Measurements from ENCODE around the gene NTHL1.

NTHL1 gene

GRCh38 chr16:2004795-2005517, 42.7 kb downstream of the NTHL1 start:
- peaks cover 24% of the 10 kb centered on the region for H3K4me1 ChIP-seq (ENCODE audit: control insufficient read depth, insufficient read depth, low read length, unreplicated experiment)
- H3K36me3 ChIP-seq (ENCODE audit: insufficient read depth, low read length): peaks cover 15% of the 10 kb centered on the region; the same call in 1 of the 2 replicates

GRCh38 chr16:2003827-2004641, 43.6 kb downstream of the NTHL1 start:
- Histone ChIP-seq H3K36me3 (ENCODE audit: insufficient read depth, low read length) (peaks cover 15% of the 10 kb centered on the region; the same call in 1 of the 2 replicates), H3K4me3 (ENCODE audit: low read depth, low read length) (no peak overlapping the region), H3K27me3 (ENCODE audit: insufficient read depth, low read length) (no peaks in the 10 kb centered on the region), H2AFZ (ENCODE audit: low read length, unreplicated experiment) (no peak overlapping the region), H3K27ac (ENCODE audit: low read depth, low read length) (no peak overlapping the region), H3K4me1 (ENCODE audit: control insufficient read depth, insufficient read depth, low read length, unreplicated experiment) (peaks cover 24% of the 10 kb centered on the region), H3K79me2 (ENCODE audit: control insufficient read depth, insufficient read depth, low read length, unreplicated experiment) (peaks cover 61% of the 10 kb centered on the region)

More at GRCh38 chr16:2004795-2005517, 42.7 kb downstream of the NTHL1 start:
- H3K4me3 ChIP-seq (ENCODE audit: low read depth, low read length): no peak overlapping the region
- no peak overlapping the region for H3K27ac ChIP-seq (ENCODE audit: low read depth, low read length)
- peaks cover 65% of the 10 kb centered on the region for H3K79me2 ChIP-seq (ENCODE audit: control insufficient read depth, insufficient read depth, low read length, unreplicated experiment)
- H2AFZ ChIP-seq (ENCODE audit: low read length, unreplicated experiment): no peak overlapping the region
- no peaks in the 10 kb centered on the region for H3K27me3 ChIP-seq (ENCODE audit: insufficient read depth, low read length)

DNA sequence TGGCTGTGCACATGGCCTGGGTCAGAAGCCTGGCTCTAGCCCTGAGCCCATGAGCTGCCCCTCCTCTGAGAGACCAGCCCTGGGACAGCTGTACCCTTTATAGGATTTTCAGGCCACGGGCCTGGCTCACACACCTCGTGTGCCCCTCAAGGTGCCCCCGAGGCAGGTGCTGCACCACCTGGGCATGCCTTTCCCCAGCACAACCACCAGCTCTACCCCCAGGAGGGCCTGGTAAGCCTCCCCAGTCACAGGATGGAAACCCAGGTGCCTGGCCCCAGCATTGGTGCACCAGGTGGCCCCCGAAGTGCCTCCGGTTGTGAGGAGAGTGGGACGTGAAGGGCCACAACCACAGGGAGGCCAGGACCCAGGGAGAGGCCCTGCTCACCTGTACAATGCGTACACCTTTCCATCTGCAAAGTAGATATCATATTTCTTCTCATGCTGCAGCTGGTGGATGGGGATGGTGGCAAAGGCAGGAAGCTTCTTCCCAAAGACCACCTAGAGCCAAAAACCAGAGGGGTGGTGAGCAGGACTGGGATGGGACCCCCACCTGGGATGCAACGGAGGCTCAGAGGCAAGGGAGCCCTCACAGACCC, 44.3 kb downstream of the NTHL1 start:
- Histone ChIP-seq H3K36me3 (ENCODE audit: insufficient read depth, low read length) (peaks cover 15% of the 10 kb centered on the region; the same call in 1 of the 2 replicates), H3K79me2 (ENCODE audit: control insufficient read depth, insufficient read depth, low read length, unreplicated experiment) (peaks cover 54% of the 10 kb centered on the region), H3K4me3 (ENCODE audit: low read depth, low read length) (no peak overlapping the region), H3K27ac (ENCODE audit: low read depth, low read length) (no peak overlapping the region), H2AFZ (ENCODE audit: low read length, unreplicated experiment) (no peak overlapping the region), H3K4me1 (ENCODE audit: control insufficient read depth, insufficient read depth, low read length, unreplicated experiment) (peaks cover 23% of the 10 kb centered on the region), H3K27me3 (ENCODE audit: insufficient read depth, low read length) (no peaks in the 10 kb centered on the region)

- Histone ChIP-seq H3K27ac (ENCODE audit: low read depth, low read length) (no peak overlapping the region), H3K4me1 (ENCODE audit: control insufficient read depth, insufficient read depth, low read length, unreplicated experiment) (peaks cover 24% of the 10 kb centered on the region), H3K36me3 (ENCODE audit: insufficient read depth, low read length) (peaks cover 15% of the 10 kb centered on the region; the same call in 1 of the 2 replicates), H3K79me2 (ENCODE audit: control insufficient read depth, insufficient read depth, low read length, unreplicated experiment) (peaks cover 46% of the 10 kb centered on the region), H3K27me3 (ENCODE audit: insufficient read depth, low read length) (no peaks in the 10 kb centered on the region), H2AFZ (ENCODE audit: low read length, unreplicated experiment) (no peak overlapping the region), H3K4me3 (ENCODE audit: low read depth, low read length) (no peak overlapping the region)
Measured at GRCh38 chr16:2002406-2003230, 45.0 kb downstream of the NTHL1 start.

- H3K79me2 ChIP-seq (ENCODE audit: control insufficient read depth, insufficient read depth, low read length, unreplicated experiment): peaks cover 37% of the 10 kb centered on the region
- H3K27ac ChIP-seq (ENCODE audit: low read depth, low read length): no peak overlapping the region
- H3K27me3 ChIP-seq (ENCODE audit: insufficient read depth, low read length): no peaks in the 10 kb centered on the region
- no peak overlapping the region for H3K4me3 ChIP-seq (ENCODE audit: low read depth, low read length)
- peaks cover 15% of the 10 kb centered on the region; the same call in 1 of the 2 replicates for H3K36me3 ChIP-seq (ENCODE audit: insufficient read depth, low read length)
- no peak overlapping the region for H2AFZ ChIP-seq (ENCODE audit: low read length, unreplicated experiment)
- peaks cover 19% of the 10 kb centered on the region for H3K4me1 ChIP-seq (ENCODE audit: control insufficient read depth, insufficient read depth, low read length, unreplicated experiment)
Measured at GRCh38 chr16:2001456-2002355, 45.9 kb downstream of the NTHL1 start.

- Histone ChIP-seq H3K4me1 (ENCODE audit: control insufficient read depth, insufficient read depth, low read length, unreplicated experiment) (peaks cover 19% of the 10 kb centered on the region), H3K4me3 (ENCODE audit: low read depth, low read length) (no peak overlapping the region), H2AFZ (ENCODE audit: low read length, unreplicated experiment) (no peak overlapping the region), H3K79me2 (ENCODE audit: control insufficient read depth, insufficient read depth, low read length, unreplicated experiment) (peaks cover 31% of the 10 kb centered on the region), H3K36me3 (ENCODE audit: insufficient read depth, low read length) (peaks cover 15% of the 10 kb centered on the region; the same call in 1 of the 2 replicates), H3K27me3 (ENCODE audit: insufficient read depth, low read length) (no peaks in the 10 kb centered on the region), H3K27ac (ENCODE audit: low read depth, low read length) (no peak overlapping the region)
Measured at GRCh38 chr16:2001035-2001434, 46.6 kb downstream of the NTHL1 start.

GRCh38 chr16:1999866-2000514, 47.6 kb downstream of the NTHL1 start:
- Histone ChIP-seq H3K4me3 (ENCODE audit: low read depth, low read length) (no peak overlapping the region), H2AFZ (ENCODE audit: low read length, unreplicated experiment) (no peak overlapping the region), H3K79me2 (ENCODE audit: control insufficient read depth, insufficient read depth, low read length, unreplicated experiment) (peaks cover 20% of the 10 kb centered on the region), H3K36me3 (ENCODE audit: insufficient read depth, low read length) (peaks cover 15% of the 10 kb centered on the region; the same call in 1 of the 2 replicates), H3K27ac (ENCODE audit: low read depth, low read length) (no peak overlapping the region), H3K27me3 (ENCODE audit: insufficient read depth, low read length) (no peaks in the 10 kb centered on the region), H3K4me1 (ENCODE audit: control insufficient read depth, insufficient read depth, low read length, unreplicated experiment) (peaks cover 19% of the 10 kb centered on the region)

DNA sequence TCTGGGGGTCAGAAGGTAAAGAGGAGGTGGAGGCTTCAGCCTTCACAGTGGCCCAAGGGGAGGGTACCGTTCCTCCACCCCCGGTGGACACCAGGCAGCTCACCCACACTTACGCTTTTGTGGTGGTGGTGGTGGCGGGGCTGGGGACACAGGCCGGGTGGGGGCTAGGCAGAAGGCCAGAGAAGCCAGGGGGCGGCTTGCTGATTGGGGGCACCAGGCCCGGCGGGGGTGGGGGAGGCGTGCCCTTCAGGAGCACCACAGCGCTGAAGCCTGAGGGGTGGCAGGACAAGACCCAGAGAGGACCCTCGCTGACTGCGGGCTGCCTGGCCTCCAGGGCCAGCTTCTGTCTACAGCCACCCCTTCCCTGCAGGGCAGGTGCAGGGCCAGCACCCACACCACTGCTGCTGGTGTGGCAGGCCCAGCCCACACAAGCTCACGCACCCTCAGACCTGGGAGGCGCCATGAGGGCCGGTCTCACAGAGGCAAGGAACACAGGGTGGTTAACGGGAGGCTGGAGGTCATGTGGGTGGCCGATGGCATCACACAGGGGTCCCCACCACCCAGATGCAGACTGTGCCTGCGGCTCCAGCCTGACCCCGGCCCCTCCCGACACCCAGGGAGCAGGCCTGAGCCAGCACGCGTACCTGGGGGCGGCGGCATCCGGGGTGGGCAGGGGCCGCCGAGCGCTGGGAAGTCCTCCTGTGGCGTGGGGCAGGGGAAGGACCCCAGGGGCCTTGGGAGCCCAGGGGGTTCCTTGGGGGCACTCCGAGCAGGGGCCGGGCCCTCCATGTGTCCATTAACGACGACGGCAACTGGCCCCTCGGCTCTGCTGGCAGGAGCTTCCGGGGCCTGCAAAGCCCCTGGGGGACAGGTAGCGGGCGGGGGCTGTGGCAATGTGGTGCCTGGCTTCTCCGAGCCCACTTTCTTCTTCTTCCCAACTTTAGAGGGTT, 48.5 kb downstream of the NTHL1 start:
- Histone ChIP-seq H3K27ac (ENCODE audit: low read depth, low read length) (no peak overlapping the region), H3K4me3 (ENCODE audit: low read depth, low read length) (no peak overlapping the region), H3K4me1 (ENCODE audit: control insufficient read depth, insufficient read depth, low read length, unreplicated experiment) (peaks cover 13% of the 10 kb centered on the region), H3K36me3 (ENCODE audit: insufficient read depth, low read length) (peaks cover 15% of the 10 kb centered on the region; the same call in 1 of the 2 replicates), H3K79me2 (ENCODE audit: control insufficient read depth, insufficient read depth, low read length, unreplicated experiment) (peaks cover 11% of the 10 kb centered on the region), H3K27me3 (ENCODE audit: insufficient read depth, low read length) (no peaks in the 10 kb centered on the region), H2AFZ (ENCODE audit: low read length, unreplicated experiment) (no peak overlapping the region)
